CD4-positive, alpha-beta T cell (primary cell): ENCODE results near the gene ASCC3. TPM values are rescaled to one million over a fixed set of nuclear protein-coding genes. Genes with fewer than 3 reads are reported as not detected.

Experiments
- ATAC-seq: fragments of 200-7000 bp; cut with Tn5 transposase; one replicate; pipeline ENCODE4 v1.10.0; 2022; ENCODE audit warnings: mild to moderate bottlenecking; ENCODE audit not compliant: poor library complexity
- CTCF ChIA-PET: fragments of 350-600 bp; sonication (Branson Sonifier 250); formaldehyde crosslinking; loops from one replicate; lab custom pipeline; 2021; ENCODE audit warnings: antibody characterized with exemption, inconsistent platforms; lab: Charles Lee
- POLR2A ChIA-PET: fragments of 350-600 bp; sonication (Branson Sonifier 250); formaldehyde crosslinking; loops from one replicate; lab custom pipeline; 2021; ENCODE audit warnings: antibody characterized with exemption, inconsistent platforms; lab: Charles Lee
- DNase-seq, 14 experiments: peaks; one replicate each; pipeline ENCODE4 v3.0.0-alpha.2; 2013 to 2020; ENCODE audit warnings: mixed read lengths in 2 of 14
- H3K27ac ChIP-seq, 2 donors: one replicate each; pipeline versions ENCODE4 v1.5.1 to v1.7.0; 2013; ENCODE audit warnings: low read length in 2 of 2, low read depth in 1 of 2, mild to moderate bottlenecking in 1 of 2
- H3K27me3 ChIP-seq, 2 experiments: 1 replicate in 1 of 2; 2 replicates in 1 of 2; pipeline versions ENCODE4 v1.6.1 to v1.7.0; 2013; ENCODE audit warnings: low read length in 2 of 2, control low read depth in 1 of 2, mild to moderate bottlenecking in 1 of 2, moderate library complexity in 1 of 2; ENCODE audit not compliant: insufficient read depth in 2 of 2, control insufficient read depth in 1 of 2
- H3K36me3 ChIP-seq: one replicate; pipeline ENCODE4 v1.6.1; 2013; ENCODE audit warnings: low read length, control low read depth; ENCODE audit not compliant: insufficient read depth
- H3K4me1 ChIP-seq: one replicate; pipeline ENCODE4 v1.6.1; 2013; ENCODE audit warnings: low read length, control low read depth; ENCODE audit not compliant: insufficient read depth
- H3K4me3 ChIP-seq: one replicate; pipeline ENCODE4 v1.5.1; 2013; ENCODE audit warnings: mild to moderate bottlenecking, low read length, moderate library complexity
- H3K9me3 ChIP-seq, 2 experiments: 1 replicate in 1 of 2; 2 replicates in 1 of 2; pipeline versions ENCODE4 v1.6.1 to v1.7.0; 2013; ENCODE audit warnings: low read length in 2 of 2, mild to moderate bottlenecking in 2 of 2, control low read depth in 1 of 2, moderate library complexity in 1 of 2; ENCODE audit not compliant: control insufficient read depth in 1 of 2, insufficient read depth in 1 of 2
- H3K27ac Mint-ChIP-seq: one replicate; pipeline ENCODE4 v1.8.0; 2020; ENCODE audit warnings: mixed read lengths
- H3K27me3 Mint-ChIP-seq: one replicate; pipeline ENCODE4 v1.8.0; 2021; ENCODE audit warnings: mixed read lengths
- H3K36me3 Mint-ChIP-seq: one replicate; pipeline ENCODE4 v1.8.0; 2021; ENCODE audit warnings: low read depth, mixed read lengths
- H3K4me1 Mint-ChIP-seq: one replicate; pipeline ENCODE4 v1.8.0; 2021; ENCODE audit warnings: low read depth, mixed read lengths
- H3K4me3 Mint-ChIP-seq: one replicate; pipeline ENCODE4 v1.8.0; 2020; ENCODE audit warnings: mild to moderate bottlenecking, mixed read lengths
- H3K9me3 Mint-ChIP-seq: one replicate; pipeline ENCODE4 v1.8.0; 2020; ENCODE audit warnings: mixed read lengths
- intact Hi-C, 2 experiments: fragments of 100-400 bp; cut with DNase I in 1 of 2; cut with micrococcal nuclease in 1 of 2; formaldehyde crosslinking; loops; one replicate each; pipeline versions ENCODE4 v1.15.1 to v1.9.0; 2023 to 2025; cut with DNase I, micrococcal nuclease
- total RNA-seq, 174 experiments: library from RNA in 2 of 174; stranded (reverse) in 2 of 174; gene quantifications; one replicate each; pipeline ENCODE4 v1.2.3 and lab custom pipeline; 2021 to 2026
- TF ChIP-seq, protein P1 (sequence below): fragments of 200-600 bp; IDR thresholded peaks from one replicate; pipeline ENCODE4 v1.8.0; 2022; ENCODE audit warnings: antibody characterized with exemption, mild to moderate bottlenecking

Gene ASCC3
- total RNA-seq, 2 experiments from 2014 or later, result 28.9 to 30.4 TPM

DNA sequence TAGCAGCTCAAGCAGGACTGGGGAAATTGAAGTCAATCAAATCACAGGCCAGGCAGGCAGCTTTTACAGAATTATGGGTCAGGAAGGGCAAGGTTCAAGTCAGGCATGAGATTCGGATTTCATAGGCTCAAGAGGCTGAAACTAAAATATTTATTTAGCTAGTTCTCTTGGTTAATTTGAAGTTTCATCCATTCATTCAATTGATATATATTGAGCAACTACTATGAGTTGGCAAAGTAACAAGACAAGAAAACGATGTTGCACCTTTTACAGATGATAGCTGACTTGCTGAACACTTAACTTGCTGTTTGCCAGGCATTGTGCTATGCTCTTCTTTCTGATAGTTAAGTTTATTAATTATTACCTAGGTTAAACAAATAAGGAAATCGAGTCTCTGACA is 20.5 kb upstream of the ASCC3 start:
- Mint-ChIP-seq H3K4me3 (no peak overlapping the region), H3K36me3 (no peaks in the 10 kb centered on the region), H3K27ac (no peak overlapping the region), H3K9me3 (no peaks in the 10 kb centered on the region), H3K4me1 (no peaks in the 10 kb centered on the region), H3K27me3 (no peaks in the 10 kb centered on the region)
- intact Hi-C loops, result no loop called here
- ATAC-seq (no peak), DNase-seq (no peak)
- no peaks in the 10 kb centered on the region for H3K27me3 ChIP-seq
- H3K9me3 ChIP-seq, result peaks cover 0 to 4% of the 10 kb centered on the region in 2 experiments
- no peaks in the 10 kb centered on the region for H3K36me3 ChIP-seq
- POLR2A ChIA-PET, result no interaction called here
- CTCF ChIA-PET, result no interaction called here
- no peak overlapping the region for H3K27ac ChIP-seq
- H3K4me1 ChIP-seq, result no peaks in the 10 kb centered on the region
- TF ChIP-seq, protein P1, sequence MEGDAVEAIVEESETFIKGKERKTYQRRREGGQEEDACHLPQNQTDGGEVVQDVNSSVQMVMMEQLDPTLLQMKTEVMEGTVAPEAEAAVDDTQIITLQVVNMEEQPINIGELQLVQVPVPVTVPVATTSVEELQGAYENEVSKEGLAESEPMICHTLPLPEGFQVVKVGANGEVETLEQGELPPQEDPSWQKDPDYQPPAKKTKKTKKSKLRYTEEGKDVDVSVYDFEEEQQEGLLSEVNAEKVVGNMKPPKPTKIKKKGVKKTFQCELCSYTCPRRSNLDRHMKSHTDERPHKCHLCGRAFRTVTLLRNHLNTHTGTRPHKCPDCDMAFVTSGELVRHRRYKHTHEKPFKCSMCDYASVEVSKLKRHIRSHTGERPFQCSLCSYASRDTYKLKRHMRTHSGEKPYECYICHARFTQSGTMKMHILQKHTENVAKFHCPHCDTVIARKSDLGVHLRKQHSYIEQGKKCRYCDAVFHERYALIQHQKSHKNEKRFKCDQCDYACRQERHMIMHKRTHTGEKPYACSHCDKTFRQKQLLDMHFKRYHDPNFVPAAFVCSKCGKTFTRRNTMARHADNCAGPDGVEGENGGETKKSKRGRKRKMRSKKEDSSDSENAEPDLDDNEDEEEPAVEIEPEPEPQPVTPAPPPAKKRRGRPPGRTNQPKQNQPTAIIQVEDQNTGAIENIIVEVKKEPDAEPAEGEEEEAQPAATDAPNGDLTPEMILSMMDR, result no peak
- H3K4me3 ChIP-seq, result no peak overlapping the region

DNA sequence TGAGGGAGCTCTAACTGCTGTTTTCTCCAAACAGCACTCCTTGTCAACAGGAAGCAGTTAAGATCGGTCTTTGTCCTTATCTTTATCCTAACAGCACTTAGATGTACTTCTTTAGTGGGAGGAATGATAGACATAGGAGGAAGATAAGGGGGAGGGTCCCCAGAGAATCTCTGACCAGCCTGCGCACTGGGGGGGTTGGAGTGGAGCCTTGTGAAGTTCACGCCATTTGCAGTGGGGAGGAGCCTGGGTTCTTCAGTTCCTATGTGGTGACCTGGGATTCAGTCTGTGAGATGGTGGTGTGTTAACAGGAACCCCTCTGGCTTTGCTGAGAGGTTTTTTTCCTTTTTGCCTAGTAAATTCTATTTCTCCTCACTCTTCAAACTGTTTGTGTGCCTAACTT is 18.1 kb upstream of the ASCC3 start:
- TF ChIP-seq, protein P1, result no peak
- Mint-ChIP-seq H3K27ac (no peak overlapping the region), H3K9me3 (no peaks in the 10 kb centered on the region), H3K36me3 (no peaks in the 10 kb centered on the region), H3K4me3 (no peak overlapping the region), H3K27me3 (no peaks in the 10 kb centered on the region), H3K4me1 (no peaks in the 10 kb centered on the region)
- ChIA-PET POLR2A (no interaction called here), CTCF (no interaction called here)
- Histone ChIP-seq H3K4me3 (no peak overlapping the region), H3K27ac (no peak overlapping the region), H3K9me3 (peaks cover 0 to 4% of the 10 kb centered on the region in 2 experiments), H3K27me3 (no peaks in the 10 kb centered on the region), H3K36me3 (no peaks in the 10 kb centered on the region), H3K4me1 (no peaks in the 10 kb centered on the region)
- intact Hi-C loops, result no loop called here
- no peak for ATAC-seq
- DNase-seq, result no peak

DNA sequence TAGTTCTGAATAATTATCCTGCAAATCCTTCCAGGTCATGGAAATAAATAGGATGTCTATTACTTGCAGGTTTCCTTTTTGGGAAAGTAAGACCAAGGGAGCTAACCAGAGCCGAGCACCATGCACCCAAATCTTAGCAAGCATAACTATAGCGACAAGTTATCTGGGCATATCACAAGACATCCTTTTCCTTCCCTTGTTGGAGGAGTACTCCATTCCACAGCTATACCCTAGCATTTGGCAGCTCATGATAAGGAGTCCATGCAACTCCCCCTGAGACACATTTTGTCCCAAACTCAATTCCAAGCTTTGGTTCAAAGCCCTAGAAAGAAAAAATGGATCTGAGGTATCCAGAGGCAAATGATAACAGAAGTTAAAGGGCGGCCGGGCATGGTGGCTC is 16.5 kb upstream of the ASCC3 start:
- intact Hi-C loops, result no loop called here

More for the DNA sequence above, 16.5 kb upstream of the ASCC3 start:
- ATAC-seq, result no peak
- Histone ChIP-seq H3K4me3 (no peak overlapping the region), H3K4me1 (no peaks in the 10 kb centered on the region), H3K27ac (no peak overlapping the region), H3K27me3 (no peaks in the 10 kb centered on the region), H3K9me3 (peaks cover 0 to 4% of the 10 kb centered on the region in 2 experiments), H3K36me3 (no peaks in the 10 kb centered on the region)
- no peaks in the 10 kb centered on the region for H3K9me3 Mint-ChIP-seq
- DNase-seq, result no peak
- POLR2A ChIA-PET, result no interaction called here
- TF ChIP-seq, protein P1, result no peak
- CTCF ChIA-PET, result no interaction called here
- H3K27ac Mint-ChIP-seq, result no peak overlapping the region
- no peak overlapping the region for H3K4me3 Mint-ChIP-seq
- no peaks in the 10 kb centered on the region for H3K36me3 Mint-ChIP-seq
- no peaks in the 10 kb centered on the region for H3K27me3 Mint-ChIP-seq
- H3K4me1 Mint-ChIP-seq, result no peaks in the 10 kb centered on the region
